Prostate gland (tissue), 2 donors: Measurements from ENCODE around the gene SLC22A1. TPM values are rescaled to one million over a fixed set of nuclear protein-coding genes. Genes with fewer than 3 reads are reported as not detected.

Experiments
- DNase-seq: peaks from one replicate; pipeline ENCODE4 v3.0.0-alpha.2; 2019; ENCODE audit warnings: low spot score
- H3K27ac ChIP-seq, 2 donors: fragments of 200-600 bp; sonication (generic); 2 replicates each; pipeline ENCODE4 v1.5.1; 2017 to 2019
- H3K27me3 ChIP-seq: fragments of 200-600 bp; sonication (generic); replicated peaks from 2 replicates; pipeline ENCODE4 v1.5.1; 2019; ENCODE audit not compliant: insufficient read depth
- H3K36me3 ChIP-seq, 2 donors: fragments of 200-600 bp; sonication (generic); 1 replicate in 1 of 2; 2 replicates in 1 of 2; pipeline versions ENCODE4 v1.5.1 to v1.8.1; 2017 to 2019
- H3K4me1 ChIP-seq: fragments of 200-600 bp; sonication (generic); replicated peaks from 2 replicates; pipeline ENCODE4 v1.5.1; 2019
- H3K4me3 ChIP-seq, 2 donors: fragments of 200-600 bp; sonication (generic); 2 replicates each; pipeline ENCODE4 v1.5.1; 2017 to 2019
- H3K9me3 ChIP-seq: fragments of 200-600 bp; sonication (generic); 2 replicates; pipeline ENCODE4 v1.5.1; 2017
- POLR2A ChIP-seq: fragments of 450-650 bp; IDR thresholded peaks from one replicate; pipeline ENCODE4 v1.6.1; 2016; ENCODE audit warnings: antibody characterized with exemption, mild to moderate bottlenecking
- POLR2AphosphoS5 ChIP-seq: sonication (generic); formaldehyde crosslinking; IDR thresholded peaks from one replicate; pipeline ENCODE4 v1.6.1; 2017; ENCODE audit warnings: antibody characterized with exemption
- WGBS: methylation state at CpG from one replicate; pipeline ENCODE4 v1.1.5; 2018; 5-methylcytosine and 5-hydroxymethylcytosine counted together
- intact Hi-C: fragments of 100-400 bp; cut with DNase I; formaldehyde crosslinking; loops from one replicate; pipeline ENCODE4 v1.14.2; 2022
- total RNA-seq, 2 donors: library from RNA; depleted of rRNA; stranded (reverse); fragments of >200 nt; gene quantifications; one replicate each; pipeline ENCODE4 v1.1.0, GENCODE V29; 2016
- TF ChIP-seq, protein P1 (sequence below), 4 experiments: fragments of 200-600 bp in 2 of 4; fragments of 450-650 bp in 2 of 4; sonication (generic) in 2 of 4; IDR thresholded peaks; 1 replicate in 3 of 4; 2 replicates in 1 of 4; pipeline ENCODE4 v1.5.1; 2016 to 2019; ENCODE audit warnings: antibody characterized with exemption in 4 of 4, mild to moderate bottlenecking in 2 of 4, moderate library complexity in 2 of 4

SLC22A1 gene
- total RNA-seq, result 1 to 10 TPM in 1 of 2 donors, under 1 TPM in 1; 0.80 to 4.4 TPM

DNA sequence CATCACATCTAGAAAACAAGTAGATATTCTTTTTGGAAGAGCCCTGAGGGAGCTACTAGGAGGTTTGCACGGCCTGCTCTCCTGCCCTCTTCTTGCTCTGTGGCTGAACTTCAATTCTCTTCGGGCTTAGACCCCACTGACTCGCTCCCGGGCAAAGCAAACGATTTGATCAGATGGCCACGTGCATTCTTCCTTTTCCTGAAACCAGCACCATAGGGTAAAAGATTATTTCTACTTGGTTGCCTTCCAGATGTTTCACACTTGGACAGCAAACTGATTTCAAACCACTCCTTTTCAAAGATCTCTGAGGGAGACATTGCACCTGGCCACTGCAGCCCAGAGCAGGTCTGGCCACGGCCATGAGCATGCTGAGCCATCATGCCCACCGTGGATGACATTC, at the start of gene SLC22A1:
Gene SLC22A1, plus strand, starts transcription at position 258 of the 400 bp plus-strand sequence. Its CDS starts 121 bp downstream, at position 379.
- TF ChIP-seq POLR2A, result no peak
- no peak for TF ChIP-seq POLR2AphosphoS5
- TF ChIP-seq, protein P1, sequence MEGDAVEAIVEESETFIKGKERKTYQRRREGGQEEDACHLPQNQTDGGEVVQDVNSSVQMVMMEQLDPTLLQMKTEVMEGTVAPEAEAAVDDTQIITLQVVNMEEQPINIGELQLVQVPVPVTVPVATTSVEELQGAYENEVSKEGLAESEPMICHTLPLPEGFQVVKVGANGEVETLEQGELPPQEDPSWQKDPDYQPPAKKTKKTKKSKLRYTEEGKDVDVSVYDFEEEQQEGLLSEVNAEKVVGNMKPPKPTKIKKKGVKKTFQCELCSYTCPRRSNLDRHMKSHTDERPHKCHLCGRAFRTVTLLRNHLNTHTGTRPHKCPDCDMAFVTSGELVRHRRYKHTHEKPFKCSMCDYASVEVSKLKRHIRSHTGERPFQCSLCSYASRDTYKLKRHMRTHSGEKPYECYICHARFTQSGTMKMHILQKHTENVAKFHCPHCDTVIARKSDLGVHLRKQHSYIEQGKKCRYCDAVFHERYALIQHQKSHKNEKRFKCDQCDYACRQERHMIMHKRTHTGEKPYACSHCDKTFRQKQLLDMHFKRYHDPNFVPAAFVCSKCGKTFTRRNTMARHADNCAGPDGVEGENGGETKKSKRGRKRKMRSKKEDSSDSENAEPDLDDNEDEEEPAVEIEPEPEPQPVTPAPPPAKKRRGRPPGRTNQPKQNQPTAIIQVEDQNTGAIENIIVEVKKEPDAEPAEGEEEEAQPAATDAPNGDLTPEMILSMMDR (IDR thresholded peaks at IDR 0.05), result no peak
- H3K36me3 ChIP-seq, result no peaks in the 10 kb centered on the region
- 91% methylated on average over 8 of the region's 8 CpGs for WGBS
- no peaks in the 10 kb centered on the region for H3K27me3 ChIP-seq
- intact Hi-C loops, result no loop called here
- H3K4me1 ChIP-seq, result no peaks in the 10 kb centered on the region
- H3K27ac ChIP-seq, result no peak within 1 kb of the TSS
- no peaks in the 10 kb centered on the region for H3K9me3 ChIP-seq
- DNase-seq, result no peak
- no peak within 1 kb of the TSS for H3K4me3 ChIP-seq

DNA sequence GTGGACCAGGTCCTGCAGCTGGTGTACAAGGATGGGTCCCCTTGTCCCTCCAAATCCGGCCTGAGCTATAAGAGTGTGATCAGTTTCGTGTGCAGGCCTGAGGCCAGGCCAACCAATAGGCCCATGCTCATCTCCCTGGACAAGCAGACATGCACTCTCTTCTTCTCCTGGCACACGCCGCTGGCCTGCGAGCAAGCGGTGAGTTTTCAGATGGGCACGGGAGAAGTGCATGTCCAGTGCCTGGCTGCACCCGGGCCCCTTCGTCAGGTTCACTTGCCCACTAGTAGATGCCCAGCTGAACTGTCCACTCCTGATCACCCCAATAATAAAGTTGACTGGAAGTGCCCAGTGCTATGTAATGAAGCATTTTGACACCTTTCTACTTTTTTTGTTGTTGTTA, 48.3 kb upstream of the SLC22A1 start:
- no peak for DNase-seq
- H3K27me3 ChIP-seq, result no peaks in the 10 kb centered on the region
- no peaks in the 10 kb centered on the region for H3K4me1 ChIP-seq
- H3K27ac ChIP-seq, result no peak overlapping the region
- peaks cover 15 to 20% of the 10 kb centered on the region in 2 donors for H3K36me3 ChIP-seq
- intact Hi-C loops, result no loop called here
- TF ChIP-seq POLR2A (no peak), POLR2AphosphoS5 (no peak)
- TF ChIP-seq, protein P1 (IDR thresholded peaks at IDR 0.05), result no peak
- no peak overlapping the region for H3K4me3 ChIP-seq
- 95% methylated on average over 9 of the region's 9 CpGs for WGBS
- no peaks in the 10 kb centered on the region for H3K9me3 ChIP-seq

DNA sequence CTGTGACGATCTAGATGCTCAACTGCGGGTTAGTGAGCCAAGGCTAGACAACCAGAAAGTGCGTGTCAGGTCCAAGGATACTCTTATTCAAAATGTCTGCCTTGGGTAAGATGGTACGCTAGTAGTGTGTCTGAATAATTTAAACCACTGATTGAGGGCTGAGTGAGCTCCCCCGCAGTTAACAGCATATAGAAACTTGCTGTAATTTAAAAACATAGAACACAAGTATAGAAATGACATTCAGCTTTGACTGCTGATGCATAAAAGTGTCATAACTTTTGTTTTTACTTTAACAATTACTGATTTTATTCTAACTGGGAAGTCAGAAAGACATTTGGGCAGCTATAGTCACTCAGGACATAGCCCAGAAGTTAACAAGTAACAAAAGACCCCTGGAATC, 45.6 kb upstream of the SLC22A1 start:
- peaks cover 7 to 13% of the 10 kb centered on the region in 2 donors for H3K36me3 ChIP-seq
- WGBS, result 97% methylated on average over 5 of the region's 5 CpGs
- no peak overlapping the region for H3K4me3 ChIP-seq
- no peak overlapping the region for H3K27ac ChIP-seq
- H3K9me3 ChIP-seq, result no peaks in the 10 kb centered on the region
- no peaks in the 10 kb centered on the region for H3K27me3 ChIP-seq
- no peaks in the 10 kb centered on the region for H3K4me1 ChIP-seq
- DNase-seq, result no peak
- TF ChIP-seq POLR2AphosphoS5 (no peak), POLR2A (no peak)
- TF ChIP-seq, protein P1 (IDR thresholded peaks at IDR 0.05), result no peak
- intact Hi-C loops, result no loop called here

DNA sequence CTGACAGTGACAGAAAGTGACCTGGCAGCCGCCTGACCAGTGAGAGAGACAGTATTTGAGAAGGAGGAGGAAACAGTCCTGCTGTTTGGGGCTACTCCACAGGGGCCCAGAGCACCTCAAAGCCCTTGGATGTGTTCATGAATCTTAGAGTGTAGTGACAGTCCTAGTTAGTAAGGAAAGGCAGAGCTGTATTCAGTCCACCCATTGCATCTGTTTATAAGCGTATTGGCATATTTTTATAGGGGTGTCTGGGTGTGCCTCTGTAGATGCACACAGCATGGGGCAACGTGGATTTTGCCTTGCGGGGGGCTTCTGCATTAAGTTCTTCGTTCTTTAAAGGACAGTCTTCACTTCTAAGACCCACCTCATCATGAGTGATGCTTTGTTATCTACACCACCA, 44.6 kb upstream of the SLC22A1 start:
- Histone ChIP-seq H3K4me1 (no peaks in the 10 kb centered on the region), H3K9me3 (no peaks in the 10 kb centered on the region), H3K27me3 (no peaks in the 10 kb centered on the region), H3K4me3 (no peak overlapping the region), H3K27ac (no peak overlapping the region), H3K36me3 (peaks cover 4 to 5% of the 10 kb centered on the region in 2 donors)
- intact Hi-C loops, result no loop called here
- no peak for DNase-seq
- TF ChIP-seq, protein P1 (IDR thresholded peaks at IDR 0.05), result no peak
- TF ChIP-seq POLR2A, result no peak
- no peak for TF ChIP-seq POLR2AphosphoS5
- WGBS, result 93% methylated on average over 5 of the region's 5 CpGs

DNA sequence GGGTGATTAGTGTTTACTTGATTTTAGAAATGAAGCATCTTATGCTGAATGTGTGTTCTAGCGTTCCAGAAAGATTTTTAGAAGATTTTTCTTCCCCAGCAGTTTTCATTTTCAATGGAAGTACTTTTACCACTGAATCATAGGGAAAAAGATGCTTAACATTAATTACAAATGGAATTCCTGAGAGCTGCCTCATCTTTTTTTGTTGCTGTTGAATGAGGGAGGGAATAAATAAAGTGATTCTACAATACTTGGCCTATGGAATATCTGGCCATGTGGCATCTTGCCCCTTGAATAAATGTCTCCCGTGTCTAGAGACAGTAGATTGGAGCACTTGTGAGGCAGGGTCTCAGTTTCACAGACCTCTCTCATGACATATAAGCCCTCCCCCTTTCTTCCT, 44.1 kb upstream of the SLC22A1 start:
- no peak overlapping the region for H3K4me3 ChIP-seq
- no peaks in the 10 kb centered on the region for H3K36me3 ChIP-seq
- no peak for TF ChIP-seq POLR2A
- no peak for TF ChIP-seq POLR2AphosphoS5
- TF ChIP-seq, protein P1 (IDR thresholded peaks at IDR 0.05), result no peak
- WGBS, result 87% methylated on average over 2 of the region's 2 CpGs
- intact Hi-C loops, result no loop called here
- no peak for DNase-seq
- no peaks in the 10 kb centered on the region for H3K4me1 ChIP-seq
- no peaks in the 10 kb centered on the region for H3K9me3 ChIP-seq
- H3K27ac ChIP-seq, result no peak overlapping the region
- H3K27me3 ChIP-seq, result no peaks in the 10 kb centered on the region
